Activated CD4-positive, alpha-beta T cell treated with anti-CD3 and anti-CD28 coated beads, Interleukin-2, Interleukin-4, amounts not matched to agents 100 ng/mL and 50 ng/mL, durations not matched to agents 16 hours and 8 hours (primary cell): ENCODE results near the gene LCE1F.

Experiments
- DNase-seq: peaks from one replicate; pipeline ENCODE4 v3.0.0-alpha.2; 2020; ENCODE audit warnings: low spot score

LCE1F gene

GRCh38 chr1:152776361-152776760 lies 1.4 kb downstream of the LCE1F start:
- no peak for DNase-seq

- no peak for DNase-seq
Measured at GRCh38 chr1:152777510-152778137, 2.7 kb downstream of the LCE1F start.

DNA sequence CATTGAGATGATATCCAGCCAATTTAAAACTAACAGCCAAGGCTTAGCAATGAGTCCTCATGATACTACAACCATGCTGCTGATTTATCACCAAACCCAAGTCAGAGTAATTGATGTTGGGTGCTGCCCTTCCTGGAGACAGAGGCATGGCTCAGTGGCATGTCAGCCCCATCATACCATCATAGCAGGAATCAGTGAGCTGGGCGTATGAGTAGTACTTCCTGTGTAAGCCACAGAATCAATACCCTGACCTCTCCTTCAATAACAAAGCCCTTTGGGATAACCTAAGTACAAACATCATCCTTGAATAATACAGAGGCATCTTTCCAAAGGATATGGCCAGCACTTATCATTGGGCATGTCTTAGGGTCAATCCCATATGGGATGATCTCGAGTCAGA lies 8.2 kb downstream of the LCE1F start:
- no peak for DNase-seq

- no peak for DNase-seq
Measured at GRCh38 chr1:152786077-152786476, 11.1 kb downstream of the LCE1F start, which contains the start of gene LCE1E. LCE1E (plus strand) TSS chr1:152786257; CDS start chr1:152787300, 1,043 bp downstream.

DNA sequence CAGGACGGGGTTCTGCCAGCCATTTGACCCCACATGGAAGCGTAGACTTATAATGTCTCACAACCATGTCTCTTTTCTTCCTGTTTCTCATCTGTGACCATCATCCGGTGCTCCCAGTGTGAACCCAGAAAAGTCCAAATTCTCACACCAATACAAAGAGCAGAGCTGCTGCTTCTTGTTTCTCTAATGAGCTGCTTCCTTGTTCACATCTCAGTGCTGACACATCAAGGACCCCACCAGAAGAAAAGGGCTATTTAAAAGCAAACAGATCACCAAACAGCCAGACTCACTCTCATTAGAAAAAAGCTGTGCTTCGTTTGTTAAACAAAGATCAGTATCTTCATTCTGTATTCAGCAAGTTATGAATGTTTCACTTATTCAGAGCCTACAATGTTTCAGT lies 20.7 kb downstream of the LCE1F start:
- DNase-seq: no peak

DNA sequence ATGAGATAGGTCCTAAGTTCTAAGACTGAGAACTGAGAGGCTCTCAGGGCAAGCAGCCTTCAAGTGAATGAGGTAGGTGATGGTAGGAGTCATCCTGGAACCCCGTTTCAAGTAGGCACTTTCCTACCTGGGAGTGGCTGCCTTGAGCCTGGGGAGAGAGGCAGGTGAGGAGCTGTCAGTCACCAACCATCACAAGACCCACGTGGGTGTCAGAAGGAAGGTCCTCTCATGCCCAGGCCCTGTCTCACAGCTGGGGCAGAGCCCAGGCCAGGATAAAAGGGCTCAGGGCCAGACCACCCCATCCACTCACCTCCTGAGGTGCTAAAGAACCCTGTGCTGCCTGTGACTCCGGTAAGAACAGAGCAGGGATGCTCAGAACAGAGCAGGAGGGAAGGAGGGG lies 21.5 kb downstream of the LCE1F start, which contains the start of gene LCE1D:
TSS of gene LCE1D (plus strand) at position 301 of the 400 bp plus-strand sequence. CDS start 1,074 bp downstream, outside the sequence.
- no peak for DNase-seq

DNA sequence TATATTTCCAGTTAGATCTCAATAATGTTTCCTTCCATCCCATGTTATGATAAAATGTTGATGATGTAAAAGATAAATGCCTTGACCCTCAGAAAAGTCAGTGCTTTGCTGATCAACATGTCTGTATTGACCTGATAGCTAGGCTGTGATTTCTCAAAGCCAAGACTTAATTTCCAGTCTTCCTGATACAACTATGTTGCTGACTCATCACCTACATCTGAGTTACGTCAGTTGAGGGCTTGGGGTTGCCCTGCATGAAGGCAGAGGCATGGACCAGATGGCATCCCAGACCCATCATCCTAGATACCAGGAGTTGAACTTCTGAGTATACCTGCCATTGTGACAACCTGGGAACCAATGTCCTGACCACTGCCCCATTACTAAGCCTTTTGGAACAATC lies 26.4 kb downstream of the LCE1F start:
- no peak for DNase-seq

GRCh38 chr1:152806576-152806975 lies 31.6 kb downstream of the LCE1F start, which contains the start of gene LCE1C:
LCE1C (minus strand) TSS chr1:152806651; CDS start chr1:152805478, 1,173 bp downstream.
- no peak for DNase-seq

GRCh38 chr1:152811050-152811449 lies 36.1 kb downstream of the LCE1F start:
- no peak for DNase-seq

DNA sequence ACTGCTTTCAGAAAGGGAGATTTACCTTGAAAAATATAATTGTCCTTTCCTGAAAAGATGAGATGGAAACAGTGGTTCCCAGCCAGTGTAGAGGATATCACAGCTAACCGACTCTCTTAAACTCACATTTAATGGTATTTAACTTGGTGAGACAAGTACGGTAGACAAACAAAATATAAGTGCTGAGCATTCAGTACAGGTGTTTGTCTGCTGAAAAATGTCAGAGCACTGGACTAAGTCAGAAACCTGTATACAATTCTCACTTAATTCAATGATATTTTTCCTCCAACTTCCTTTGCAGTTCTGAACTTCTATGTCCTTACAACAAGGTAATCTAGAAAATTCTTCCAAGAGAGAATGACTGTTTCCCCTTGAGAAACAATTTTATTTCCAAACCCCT lies 36.7 kb downstream of the LCE1F start, which contains the start of gene LCE1B:
TSS of gene LCE1B (plus strand) at position 301 of the 400 bp plus-strand sequence. CDS start 476 bp downstream, outside the sequence.
- no peak for DNase-seq

GRCh38 chr1:152817309-152817708 lies 42.4 kb downstream of the LCE1F start:
- no peak for DNase-seq

GRCh38 chr1:152823294-152823693 lies 48.4 kb downstream of the LCE1F start:
- DNase-seq: no peak

DNA sequence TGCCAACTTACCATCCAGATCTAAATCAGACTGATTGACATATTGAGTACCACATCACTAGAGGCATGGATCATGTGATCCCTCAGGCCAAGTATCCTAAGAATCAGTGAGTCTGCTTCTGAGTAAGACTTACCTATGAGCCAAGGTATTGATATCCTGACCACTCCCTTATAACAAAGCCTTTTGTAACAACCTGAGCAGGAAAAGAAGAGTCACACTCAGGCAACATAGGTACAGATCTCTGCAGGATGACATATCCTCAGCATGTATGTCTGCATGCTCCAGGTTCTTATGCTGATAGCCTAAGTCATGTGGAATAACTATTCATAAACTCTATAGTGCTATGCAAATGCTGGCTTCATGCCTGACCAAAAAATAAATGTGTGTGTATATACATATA lies 50.0 kb downstream of the LCE1F start:
- DNase-seq: no peak
